T-helper 1 cell (primary cell): Measurements from ENCODE around the gene SOX18.
A peak's percentile ranks its signal among the peaks of the same experiment; 100 is the strongest.

Experiments used
- DNase-seq, 5 donors: peaks; one replicate each; pipeline ENCODE4 v3.0.0-alpha.2; 2012 to 2020

The SOX18 gene

GRCh38 chr20:64051561-64052325 is 2.3 kb upstream of the SOX18 start:
- DNase-seq, result no peak

- no peak for DNase-seq
Observed at GRCh38 chr20:64051033-64051452, 1.6 kb upstream of the SOX18 start.

DNA sequence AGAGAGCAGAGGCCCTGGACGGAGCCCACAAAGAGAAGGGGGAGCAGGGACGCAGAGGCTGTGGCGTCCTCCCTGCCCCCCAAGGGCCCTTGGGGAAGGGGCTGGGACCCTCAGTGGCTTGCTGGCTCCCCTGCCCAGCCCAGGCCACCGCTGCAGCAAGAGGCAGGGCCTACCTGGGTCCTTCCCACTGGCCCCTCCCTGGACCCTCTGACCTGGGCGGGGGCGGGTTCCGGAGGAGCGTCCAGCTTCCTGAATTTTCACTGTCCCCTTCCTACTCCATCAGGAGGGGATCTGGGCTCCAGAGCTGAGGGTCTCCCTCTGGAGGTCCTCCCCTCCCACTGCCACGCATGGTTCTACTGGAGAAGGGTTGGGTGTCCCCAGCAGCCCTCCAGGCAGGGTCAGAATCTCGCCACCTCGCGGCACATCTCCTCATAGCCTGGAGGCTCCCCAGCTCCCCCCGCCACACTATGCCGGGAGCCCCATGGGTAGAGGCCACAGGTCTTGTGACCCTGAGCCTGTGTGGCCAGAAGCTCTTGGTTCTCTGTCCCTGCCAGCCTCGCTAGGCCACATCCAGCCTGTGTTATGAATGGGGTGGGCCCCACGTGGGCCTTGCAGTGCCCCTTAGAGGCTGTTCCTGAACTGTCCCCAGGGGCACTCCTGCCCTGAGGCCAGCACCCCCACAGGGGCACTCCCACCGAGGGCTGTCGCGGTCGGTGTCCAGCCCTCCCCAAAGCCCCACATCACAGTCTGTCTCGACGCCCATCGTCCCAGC is 1.0 kb upstream of the SOX18 start:
- no peak for DNase-seq

DNA sequence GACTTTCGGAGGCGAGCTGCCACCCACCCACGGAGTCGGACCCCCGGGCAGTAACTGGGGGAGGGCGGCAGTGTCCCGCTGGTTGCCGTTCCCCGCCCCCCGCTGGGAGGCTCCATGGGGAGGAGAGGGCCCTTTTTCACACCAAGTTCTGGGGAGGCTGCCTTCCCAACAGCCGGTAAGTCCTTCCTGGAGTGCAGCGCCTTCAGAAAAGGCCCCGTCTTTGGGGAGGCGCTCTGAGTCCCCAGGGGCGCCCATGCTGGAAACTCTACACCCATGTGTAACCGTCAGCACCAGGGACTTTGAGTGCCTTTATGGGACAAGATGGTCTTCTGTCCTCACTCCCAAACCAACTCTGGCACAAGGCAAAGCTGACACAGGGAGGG is 430 bp upstream of the SOX18 start:
- DNase-seq, result no peak

DNA sequence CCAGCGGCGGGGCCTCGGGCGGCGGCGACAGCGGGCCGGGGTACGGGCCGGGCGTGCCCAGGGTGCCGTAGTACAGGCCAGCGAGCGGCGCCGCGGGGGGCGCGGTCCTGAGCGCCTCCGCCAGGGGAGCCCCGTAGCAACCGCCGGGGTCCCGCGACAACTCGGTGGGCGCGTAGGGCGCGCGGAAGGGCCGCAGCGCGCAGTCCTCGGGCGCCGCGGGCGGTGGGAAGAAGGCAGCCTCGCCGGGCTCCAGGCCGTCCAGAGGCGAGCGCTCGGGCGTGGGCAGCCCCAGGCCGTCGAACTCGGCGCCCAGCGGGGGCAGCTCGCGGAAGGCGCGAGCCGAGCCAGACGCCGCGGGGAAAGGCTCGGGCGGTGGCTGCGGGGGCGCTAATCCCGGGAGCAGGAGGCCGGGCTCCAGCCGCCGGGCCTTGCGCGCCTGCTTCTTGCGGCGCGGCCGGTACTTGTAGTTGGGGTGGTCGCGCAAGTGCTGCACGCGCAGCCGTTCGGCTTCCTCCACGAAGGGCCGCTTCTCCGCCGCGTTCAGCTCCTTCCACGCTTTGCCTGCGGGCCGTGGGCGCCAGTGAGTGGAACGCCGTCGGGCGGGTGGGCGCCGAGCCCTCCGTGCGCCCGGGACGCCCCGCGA is 916 bp downstream of the SOX18 start:
- DNase-seq, result no peak

- no peak for DNase-seq
Observed at GRCh38 chr20:64047968-64048401, 1.5 kb downstream of the SOX18 start.

GRCh38 chr20:64047046-64047389 is 2.4 kb downstream of the SOX18 start:
- no peak for DNase-seq

DNA sequence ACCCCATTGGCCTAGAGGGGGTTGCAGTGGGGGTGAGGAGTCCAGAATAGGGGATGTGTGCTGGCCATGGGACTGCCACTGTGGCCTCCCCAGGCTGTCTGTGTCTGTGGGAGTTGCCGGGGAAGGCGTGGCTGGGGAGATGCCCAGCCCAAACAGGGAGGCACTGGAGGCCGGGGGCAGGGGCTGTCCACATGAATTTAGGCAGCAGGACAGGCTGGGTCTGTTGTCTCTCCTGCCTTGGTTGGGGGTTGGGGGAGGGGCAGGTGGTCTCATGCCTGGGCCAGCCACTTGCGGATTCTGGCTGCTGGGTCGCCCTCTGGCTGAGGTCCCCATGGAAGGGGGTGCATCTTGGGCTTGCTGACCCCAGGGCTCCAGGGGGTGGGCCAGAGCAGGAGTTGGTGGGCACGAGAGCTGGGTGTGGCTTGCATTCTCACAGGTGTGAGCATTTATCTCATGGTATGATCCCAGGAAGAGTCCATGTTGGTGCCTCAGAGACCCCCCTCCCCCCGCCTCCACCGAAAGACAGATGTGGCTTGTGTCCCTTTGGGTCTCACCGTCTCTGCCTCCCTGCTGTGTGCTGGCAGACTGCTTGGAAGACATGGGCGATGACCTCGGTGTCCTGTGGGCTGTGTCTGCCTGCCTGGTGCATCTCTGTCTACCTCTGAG is 4.0 kb downstream of the SOX18 start:
- no peak for DNase-seq

- no peak for DNase-seq
Observed at GRCh38 chr20:64044484-64045247, 4.8 kb downstream of the SOX18 start.

DNA sequence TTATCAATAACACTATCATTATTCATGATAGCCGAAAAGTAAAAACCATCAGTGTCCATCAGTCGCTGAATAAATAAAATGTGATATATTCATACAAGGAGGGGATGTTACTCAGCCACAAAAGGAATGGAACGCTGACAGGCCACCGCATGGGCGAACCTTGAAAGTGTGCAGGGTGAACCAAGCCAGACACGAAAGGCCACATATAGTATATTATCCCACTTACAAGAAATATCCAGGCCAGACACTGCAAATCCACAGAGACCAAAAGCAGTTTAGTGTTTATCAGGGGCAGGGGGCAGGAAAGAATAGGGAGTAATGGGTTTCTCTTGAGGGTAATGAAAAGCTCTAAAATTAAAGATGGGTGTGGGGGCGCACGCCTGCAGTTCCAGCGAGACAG is 5.7 kb downstream of the SOX18 start:
- no peak for DNase-seq

DNA sequence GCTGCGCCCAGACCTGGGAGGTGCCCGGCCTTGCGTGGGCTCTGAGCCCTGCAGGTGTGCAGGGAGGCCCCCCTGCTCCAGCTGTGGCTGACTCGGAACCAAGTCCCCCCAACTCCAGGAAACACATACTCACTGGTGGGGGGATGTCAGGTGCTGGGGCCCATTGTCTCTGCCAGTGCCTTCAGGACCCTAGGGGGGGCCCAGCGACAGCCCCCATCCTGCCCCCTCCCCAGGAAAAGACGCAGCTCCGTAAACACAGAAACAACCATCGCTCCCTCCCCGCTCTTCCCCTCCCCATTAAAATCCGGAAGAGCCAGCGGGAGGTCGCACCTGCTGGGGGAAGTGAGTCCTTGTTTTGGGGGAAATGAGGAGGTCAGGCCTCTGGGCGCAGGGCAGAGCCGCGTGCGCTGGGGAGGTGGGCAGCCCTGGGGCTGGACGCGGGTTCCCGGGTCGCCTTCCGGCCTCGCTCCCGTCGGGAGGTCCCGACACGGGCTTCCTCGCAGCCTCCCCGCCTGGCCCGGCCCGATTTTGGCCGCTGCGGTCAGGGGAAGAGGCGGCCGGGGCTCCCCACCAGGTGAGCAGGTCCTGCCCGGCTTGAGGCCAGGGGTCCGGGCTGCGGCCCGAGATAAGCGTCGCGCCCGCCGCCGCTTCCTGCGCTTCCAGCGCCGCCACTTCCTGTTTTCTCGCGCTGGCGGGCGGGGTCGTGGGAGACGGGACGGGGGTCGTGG is 7.2 kb downstream of the SOX18 start:
- no peak for DNase-seq

GRCh38 chr20:64041781-64042053 is 7.7 kb downstream of the SOX18 start:
- no peak for DNase-seq

GRCh38 chr20:64041040-64041780 is 8.2 kb downstream of the SOX18 start:
- DNase-seq, result no peak

DNA sequence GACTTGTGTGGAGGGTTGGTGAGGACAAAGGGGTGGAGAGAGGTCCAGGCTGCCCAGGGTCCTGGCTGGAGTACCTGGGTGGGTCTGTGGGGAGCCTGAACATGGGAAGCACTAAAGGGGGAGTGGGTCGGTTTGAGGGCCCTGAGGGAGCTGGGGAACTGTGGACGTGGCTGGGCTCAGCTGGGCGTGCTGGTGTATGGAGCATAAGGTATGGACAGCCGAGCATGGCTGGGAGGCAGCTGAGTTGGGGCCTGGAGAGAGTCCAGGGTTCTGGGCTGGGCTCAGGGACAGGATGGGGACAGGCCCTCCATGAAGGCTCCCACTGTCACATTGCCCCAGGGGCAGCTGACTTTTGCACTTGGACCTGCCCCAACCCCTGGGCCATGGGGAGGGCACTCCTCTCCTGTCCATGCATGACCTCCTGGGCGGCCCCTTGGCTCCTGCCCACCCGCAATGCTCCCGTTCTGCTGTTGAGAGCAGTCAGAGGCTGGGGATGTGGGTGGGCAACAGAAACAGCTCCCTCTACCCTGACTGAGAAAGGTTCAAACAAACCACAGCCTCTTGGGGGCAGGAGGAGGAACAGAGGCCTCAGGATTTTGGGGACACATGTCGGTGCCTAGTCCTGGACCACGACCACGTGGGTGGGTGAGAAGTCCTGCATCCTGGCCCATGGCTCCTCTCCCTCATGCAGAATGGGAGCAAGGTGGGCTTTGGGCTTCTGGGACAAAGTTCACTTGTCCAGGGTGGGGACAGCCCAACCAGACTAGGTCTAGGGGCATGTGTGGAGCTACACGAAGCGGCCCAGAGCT is 9.0 kb downstream of the SOX18 start:
- no peak for DNase-seq

- DNase-seq, result no peak
Observed at GRCh38 chr20:64039293-64040160, 9.9 kb downstream of the SOX18 start.

- DNase-seq, result peak; percentile 56 to 82 (median 64)
Observed at GRCh38 chr20:64038565-64039292, 10.7 kb downstream of the SOX18 start.

GRCh38 chr20:64038224-64038564 is 11.2 kb downstream of the SOX18 start:
- peak in 1 of 5 donors; percentile 48 for DNase-seq

GRCh38 chr20:64037498-64038213 is 11.8 kb downstream of the SOX18 start:
- DNase-seq, result peak in 1 of 5 donors; percentile 28
